HCT116 (cell line): ENCODE results near the gene ENO2. TPM values are rescaled to one million over a fixed set of nuclear protein-coding genes. Genes with fewer than 3 reads are reported as not detected.

Experiments used
- CBX3 ChIP-seq: IDR thresholded peaks from 2 replicates; pipeline ENCODE4 v1.6.1; 2012; ENCODE audit warnings: low read depth
- ELF1 ChIP-seq: IDR thresholded peaks from 2 replicates; pipeline ENCODE4 v1.6.1; 2012; ENCODE audit warnings: low read depth, borderline replicate concordance
- EZH2 ChIP-seq: fragments of 200-600 bp; sonication (generic); IDR thresholded peaks from 2 replicates; pipeline ENCODE4 v1.6.1; 2017; ENCODE audit warnings: antibody characterized with exemption, mixed run types
- POLR2A ChIP-seq: IDR thresholded peaks from 2 replicates; pipeline ENCODE4 v1.7.0; 2011; ENCODE audit warnings: borderline replicate concordance; ENCODE audit not compliant: insufficient read depth, insufficient read length; ENCODE audit errors: extremely low read depth
- POLR2AphosphoS5 ChIP-seq: IDR thresholded peaks from 2 replicates; pipeline ENCODE4 v1.6.1; 2011; ENCODE audit warnings: mild to moderate bottlenecking, low read depth, low read length, moderate library complexity
- RAD21 ChIP-seq: IDR thresholded peaks from 2 replicates; pipeline ENCODE4 v1.6.1; 2012; ENCODE audit warnings: low read depth, mild to moderate bottlenecking
- REST ChIP-seq: IDR thresholded peaks from 2 replicates; pipeline ENCODE4 v1.6.1; 2012; ENCODE audit warnings: low read depth
- SIN3A ChIP-seq: IDR thresholded peaks from 2 replicates; pipeline ENCODE4 v1.6.1; 2012; ENCODE audit warnings: low read depth
- SP1 ChIP-seq: IDR thresholded peaks from 2 replicates; pipeline ENCODE4 v1.6.1; 2012; ENCODE audit warnings: low read depth
- SRF ChIP-seq: IDR thresholded peaks from 2 replicates; pipeline ENCODE4 v1.6.1; 2012; ENCODE audit warnings: low read depth
- TCF7L2 ChIP-seq: IDR thresholded peaks from 2 replicates; pipeline ENCODE4 v1.7.0; 2011; ENCODE audit warnings: borderline replicate concordance, inconsistent platforms; ENCODE audit not compliant: insufficient read depth, insufficient read length; ENCODE audit errors: extremely low read depth
- YY1 ChIP-seq: IDR thresholded peaks from 2 replicates; pipeline ENCODE4 v1.6.1; 2011; ENCODE audit warnings: low read length, low read depth, moderate library complexity, mild to moderate bottlenecking; ENCODE audit not compliant: insufficient replicate concordance; ENCODE audit errors: extremely low read depth
- ZFX ChIP-seq: fragments of 450-650 bp; IDR thresholded peaks from 2 replicates; pipeline ENCODE4 v1.6.1; 2017
- ZNF274 ChIP-seq: fragments of 200-500 bp; sonication (Bioruptor generic); IDR thresholded peaks from 2 replicates; pipeline ENCODE4 v1.6.1; 2014; ENCODE audit warnings: mild to moderate bottlenecking, low read depth, low read length, inconsistent platforms
- total RNA-seq: library from RNA; stranded (reverse); gene quantifications from one replicate; pipeline ENCODE4 v1.2.1, GENCODE V29; 2021; ENCODE audit not compliant: unreplicated experiment
- TF ChIP-seq, protein P1 (sequence below): IDR thresholded peaks from 2 replicates; pipeline ENCODE4 v1.6.1; 2012

The ENO2 gene
- total RNA-seq, 1 experiment from 2014 or later = 117 TPM

- TF ChIP-seq, protein P1, sequence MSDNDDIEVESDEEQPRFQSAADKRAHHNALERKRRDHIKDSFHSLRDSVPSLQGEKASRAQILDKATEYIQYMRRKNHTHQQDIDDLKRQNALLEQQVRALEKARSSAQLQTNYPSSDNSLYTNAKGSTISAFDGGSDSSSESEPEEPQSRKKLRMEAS = no peak
- no peak for TF ChIP-seq SRF
- TF ChIP-seq POLR2A = peak; percentile 56
- no peak for TF ChIP-seq ELF1
- no peak for TF ChIP-seq EZH2
- no peak for TF ChIP-seq SP1
- TF ChIP-seq POLR2AphosphoS5 = peak; percentile 83
- TF ChIP-seq YY1 = peak; percentile 45
- TF ChIP-seq REST = no peak
- no peak for TF ChIP-seq RAD21
- no peak for TF ChIP-seq SIN3A
- peak; percentile 57; the same call in 1 of the 2 replicates for TF ChIP-seq ZFX
- peak; percentile 13 for TF ChIP-seq TCF7L2
- no peak for TF ChIP-seq CBX3
- TF ChIP-seq ZNF274 = no peak
Observed at GRCh38 chr12:6965026-6965661, 50.8 kb downstream of the ENO2 start (continued).
